HG02798 (cell line): ENCODE measurements around the gene MUC3A.

ENCODE experiments used
- ATAC-seq: cut with Tn5 transposase; IDR thresholded peaks from one replicate; pipeline ENCODE4 v1.9.1; 2021; ENCODE audit warnings: mild to moderate bottlenecking; ENCODE audit not compliant: unreplicated experiment, poor library complexity

Gene MUC3A

DNA sequence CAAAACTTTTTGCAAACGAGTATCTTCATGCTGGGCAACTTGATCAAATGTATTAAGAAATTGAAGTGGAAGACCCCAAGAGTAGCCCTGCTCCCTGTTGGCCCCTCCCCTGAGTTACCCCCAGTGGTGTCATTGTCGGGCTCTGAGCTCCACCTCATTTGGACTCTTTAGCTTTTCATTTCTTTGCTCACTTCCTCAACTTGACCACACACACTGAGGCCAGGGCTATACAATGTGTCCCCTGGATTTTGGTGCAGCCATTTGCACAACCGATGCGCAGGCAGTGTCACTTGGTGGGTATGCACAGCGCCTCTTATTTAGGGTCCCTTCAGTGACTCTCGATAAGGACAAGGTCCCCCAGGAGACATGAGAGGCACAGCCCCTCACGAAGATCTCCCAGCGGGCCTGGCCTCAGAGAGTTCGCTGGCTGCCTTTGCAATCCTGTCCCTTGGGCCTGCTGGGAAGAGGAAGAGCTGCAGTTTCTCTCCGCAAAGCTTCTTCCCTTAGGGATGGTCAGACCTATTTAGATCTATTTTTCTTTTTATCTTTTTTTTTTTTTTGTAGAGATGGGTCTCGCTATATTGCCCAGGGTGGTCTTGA, 2.5 kb upstream of the MUC3A start:
- ATAC-seq, result no peak

DNA sequence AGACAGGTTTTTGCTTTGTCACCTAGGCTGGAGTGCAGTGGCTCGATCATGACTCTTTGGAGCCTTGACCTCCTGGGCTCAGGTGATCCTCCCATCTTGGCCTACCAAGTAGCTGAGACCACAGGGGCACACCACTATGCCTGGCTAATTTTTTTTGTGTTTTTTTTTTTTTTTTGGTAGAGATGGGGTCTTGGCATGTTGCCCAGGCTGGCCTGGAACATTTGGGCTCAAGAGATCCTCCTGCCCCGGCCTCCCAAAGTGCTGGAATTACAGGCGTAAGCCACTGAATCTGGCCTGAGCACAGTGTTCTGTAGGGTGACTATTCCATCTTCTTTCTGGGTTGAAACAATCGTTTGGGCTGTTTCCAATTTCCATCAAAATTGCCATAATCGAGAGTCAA, 1.5 kb upstream of the MUC3A start:
- no peak for ATAC-seq

DNA sequence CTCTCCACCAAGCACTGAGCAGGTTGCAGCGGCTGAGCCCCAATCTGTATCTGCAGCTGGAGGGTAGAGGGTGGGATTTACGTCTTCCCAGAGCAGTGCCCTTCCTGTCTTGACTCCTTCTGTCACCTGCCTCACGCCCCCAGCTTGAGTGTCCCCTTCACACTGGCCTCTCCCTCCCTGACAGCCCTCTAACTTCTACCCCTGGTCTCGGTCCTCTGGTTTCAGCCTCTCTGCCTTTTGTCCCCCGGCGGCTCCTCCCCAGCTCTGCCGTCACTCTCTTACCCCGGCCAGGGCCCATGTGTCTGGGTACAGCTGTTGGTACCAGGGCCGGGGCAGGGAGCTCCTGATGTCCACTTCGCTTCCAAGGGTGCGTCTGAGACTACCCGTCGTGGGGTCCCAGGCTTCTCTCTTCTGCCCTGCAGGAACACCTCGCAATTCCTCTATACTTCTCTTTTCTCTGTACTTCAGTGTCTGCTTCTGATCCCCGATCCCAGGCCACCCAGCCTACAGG, 654 bp downstream of the MUC3A start:
- no peak for ATAC-seq

DNA sequence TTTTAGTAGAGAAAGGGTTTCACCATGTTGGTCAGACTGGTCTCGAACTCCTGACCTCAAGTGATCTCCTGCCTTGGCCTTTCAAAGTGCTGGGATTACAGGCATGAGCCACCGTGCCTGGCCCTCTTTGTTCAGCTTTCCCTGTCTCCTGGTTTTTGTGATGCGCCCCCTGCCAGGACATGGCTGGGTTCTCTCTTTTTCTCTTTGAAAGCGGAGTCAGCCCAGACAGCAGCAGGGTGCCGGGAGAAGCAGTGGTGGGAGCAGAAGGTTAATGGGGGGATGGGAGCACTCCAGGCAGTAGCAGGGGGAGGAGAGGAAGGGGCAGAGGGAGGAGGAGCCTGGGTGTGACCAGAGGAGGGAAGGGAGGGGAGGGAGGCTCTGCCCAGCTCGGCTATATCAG, 1.8 kb downstream of the MUC3A start:
- no peak for ATAC-seq

DNA sequence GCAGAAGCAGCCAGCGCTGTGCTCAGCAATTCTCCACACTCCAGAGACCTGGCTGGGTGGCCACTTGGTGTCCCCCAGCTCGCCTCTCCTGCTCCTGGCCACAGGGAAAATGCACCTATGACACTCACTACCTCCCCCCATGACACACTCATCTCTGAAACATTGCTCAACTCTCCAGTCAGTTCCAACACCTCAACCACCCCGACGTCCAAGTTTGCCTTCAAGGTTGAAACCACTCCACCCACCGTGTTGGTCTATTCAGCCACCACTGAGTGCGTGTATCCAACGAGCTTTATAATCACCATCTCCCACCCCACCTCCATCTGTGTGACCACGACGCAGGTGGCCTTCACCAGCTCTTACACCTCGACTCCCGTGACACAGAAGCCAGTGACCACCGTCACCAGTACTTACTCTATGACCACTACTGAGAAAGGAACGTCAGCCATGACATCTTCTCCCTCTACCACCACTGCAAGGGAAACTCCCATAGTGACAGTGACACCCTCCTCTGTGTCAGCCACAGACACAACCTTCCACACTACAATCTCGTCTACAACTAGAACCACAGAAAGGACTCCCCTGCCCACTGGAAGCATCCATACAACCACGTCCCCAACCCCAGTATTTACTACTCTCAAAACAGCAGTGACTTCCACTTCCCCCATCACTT, 2.7 kb downstream of the MUC3A start:
- no peak for ATAC-seq

DNA sequence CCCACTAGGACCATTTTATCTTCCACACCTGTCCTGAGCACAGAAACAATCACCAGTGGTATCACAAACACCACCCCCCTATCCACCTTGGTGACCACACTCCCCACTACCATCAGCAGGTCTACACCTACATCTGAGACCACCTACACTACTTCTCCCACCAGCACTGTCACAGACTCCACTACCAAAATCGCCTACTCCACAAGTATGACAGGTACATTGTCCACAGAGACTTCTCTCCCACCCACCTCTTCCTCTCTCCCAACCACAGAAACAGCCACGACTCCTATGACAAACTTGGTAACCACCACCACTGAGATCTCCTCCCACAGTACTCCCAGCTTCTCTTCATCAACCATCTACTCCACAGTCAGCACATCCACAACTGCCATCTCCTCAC, 3.3 kb downstream of the MUC3A start:
- no peak for ATAC-seq

DNA sequence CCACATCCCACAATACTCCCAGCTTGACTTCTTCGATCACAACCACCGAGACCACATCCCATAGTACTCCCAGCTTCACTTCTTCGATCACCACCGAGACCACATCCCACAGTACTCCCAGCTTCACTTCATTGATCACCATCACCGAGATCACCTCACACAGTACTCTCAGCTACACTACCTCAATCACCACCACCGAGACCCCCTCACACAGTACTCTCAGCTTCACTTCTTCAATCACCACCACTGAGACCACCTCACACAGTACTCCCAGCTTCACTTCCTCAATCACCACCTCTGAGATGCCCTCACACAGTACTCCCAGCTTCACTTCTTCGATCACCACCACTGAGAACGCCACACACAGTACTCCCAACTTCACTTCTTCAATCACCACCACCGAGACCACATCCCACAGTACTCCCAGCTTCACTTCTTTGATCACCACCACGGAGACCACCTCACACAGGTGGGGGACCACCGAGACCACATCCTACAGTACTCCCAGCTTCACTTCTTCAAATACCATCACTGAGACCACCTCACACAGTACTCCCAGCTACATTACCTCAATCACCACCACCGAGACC, 8.6 kb downstream of the MUC3A start:
- no peak for ATAC-seq

DNA sequence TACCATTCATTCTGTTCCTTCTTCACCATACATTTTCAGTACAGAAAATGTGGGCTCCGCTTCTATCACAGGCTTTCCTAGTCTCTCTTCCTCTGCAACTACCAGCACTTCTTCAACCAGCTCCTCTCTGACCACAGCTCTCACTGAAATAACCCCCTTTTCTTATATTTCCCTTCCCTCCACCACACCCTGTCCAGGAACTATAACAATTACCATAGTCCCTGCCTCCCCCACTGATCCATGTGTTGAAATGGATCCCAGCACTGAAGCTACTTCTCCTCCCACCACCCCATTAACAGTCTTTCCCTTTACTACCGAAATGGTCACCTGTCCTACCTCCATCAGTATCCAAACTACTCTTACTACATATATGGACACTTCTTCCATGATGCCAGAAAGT, 10.6 kb downstream of the MUC3A start:
- no peak for ATAC-seq

DNA sequence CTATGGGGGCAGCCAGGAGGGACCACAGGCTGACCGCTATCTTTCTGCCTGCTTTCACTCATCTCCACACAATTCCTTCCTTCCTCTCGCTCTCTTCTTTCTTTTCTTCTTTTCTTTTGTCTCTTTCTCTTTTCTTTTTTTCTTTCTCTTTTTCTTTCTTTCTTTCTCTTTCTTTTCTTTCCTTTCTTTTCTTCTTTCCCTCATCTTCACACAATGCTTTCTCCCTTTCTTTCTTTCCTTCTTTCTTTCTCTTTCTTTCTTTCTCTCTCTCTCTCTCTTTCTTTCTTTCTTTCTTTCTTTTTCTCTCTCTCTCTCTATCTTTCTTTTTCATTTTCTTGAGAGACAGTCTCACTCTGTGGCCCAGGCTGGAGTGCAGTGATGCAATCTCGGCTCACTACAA, 13.2 kb downstream of the MUC3A start:
- ATAC-seq, result no peak

DNA sequence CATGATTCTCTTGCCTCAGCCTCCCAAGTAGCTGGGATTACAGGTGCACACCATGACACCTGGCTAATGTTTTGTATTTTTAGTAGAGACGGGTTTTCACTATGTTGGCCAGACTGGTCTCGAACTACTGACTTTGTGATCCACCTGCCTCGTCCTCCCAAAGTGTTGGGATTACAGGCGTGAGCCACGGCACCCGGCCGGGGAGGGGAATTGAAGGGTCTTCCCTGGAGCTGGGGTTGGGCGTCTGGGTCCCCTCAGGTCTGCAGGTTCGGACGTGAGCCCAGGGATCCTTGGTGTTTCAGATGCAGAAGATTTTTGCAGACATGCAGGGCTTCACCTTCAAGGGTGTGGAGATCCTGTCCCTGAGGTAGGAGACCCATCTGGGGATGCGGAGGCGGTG, 14.1 kb downstream of the MUC3A start:
- ATAC-seq, result no peak

DNA sequence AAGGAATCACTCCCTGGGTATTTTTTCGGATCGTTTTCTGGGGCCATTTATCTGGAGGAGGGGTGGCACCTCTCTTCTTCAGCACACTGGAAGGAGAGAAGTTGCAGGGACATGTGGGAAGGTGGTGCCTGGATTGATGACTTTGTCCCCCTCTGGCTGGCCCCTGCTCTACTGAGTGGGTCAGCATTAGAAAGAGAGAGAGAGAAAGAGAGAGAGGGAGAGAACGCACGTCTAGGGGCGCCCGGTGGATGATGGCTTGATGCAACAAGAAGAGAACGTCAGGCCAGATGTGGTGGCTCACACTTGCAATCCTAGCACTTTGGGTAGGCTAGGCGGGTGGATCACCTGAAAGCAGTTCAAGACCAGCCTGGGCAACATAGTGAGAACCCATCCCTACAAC, 14.5 kb downstream of the MUC3A start:
- ATAC-seq, result no peak

DNA sequence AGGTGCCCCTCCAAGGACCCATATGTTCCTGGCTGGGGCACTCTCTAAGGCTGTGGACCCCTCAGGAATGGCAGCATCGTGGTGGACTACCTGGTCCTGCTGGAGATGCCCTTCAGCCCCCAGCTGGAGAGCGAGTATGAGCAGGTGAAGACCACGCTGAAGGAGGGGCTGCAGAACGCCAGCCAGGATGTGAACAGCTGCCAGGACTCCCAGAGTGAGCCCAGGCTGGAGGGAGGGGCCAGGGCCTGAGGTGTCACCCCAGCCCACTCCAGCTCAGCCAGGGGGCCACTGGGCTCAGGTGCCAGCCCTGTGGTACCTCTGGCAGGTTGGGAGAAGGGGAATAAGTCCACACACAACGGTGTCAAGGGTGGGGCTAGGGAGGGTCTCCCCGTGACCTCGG, 15.3 kb downstream of the MUC3A start:
- no peak for ATAC-seq

DNA sequence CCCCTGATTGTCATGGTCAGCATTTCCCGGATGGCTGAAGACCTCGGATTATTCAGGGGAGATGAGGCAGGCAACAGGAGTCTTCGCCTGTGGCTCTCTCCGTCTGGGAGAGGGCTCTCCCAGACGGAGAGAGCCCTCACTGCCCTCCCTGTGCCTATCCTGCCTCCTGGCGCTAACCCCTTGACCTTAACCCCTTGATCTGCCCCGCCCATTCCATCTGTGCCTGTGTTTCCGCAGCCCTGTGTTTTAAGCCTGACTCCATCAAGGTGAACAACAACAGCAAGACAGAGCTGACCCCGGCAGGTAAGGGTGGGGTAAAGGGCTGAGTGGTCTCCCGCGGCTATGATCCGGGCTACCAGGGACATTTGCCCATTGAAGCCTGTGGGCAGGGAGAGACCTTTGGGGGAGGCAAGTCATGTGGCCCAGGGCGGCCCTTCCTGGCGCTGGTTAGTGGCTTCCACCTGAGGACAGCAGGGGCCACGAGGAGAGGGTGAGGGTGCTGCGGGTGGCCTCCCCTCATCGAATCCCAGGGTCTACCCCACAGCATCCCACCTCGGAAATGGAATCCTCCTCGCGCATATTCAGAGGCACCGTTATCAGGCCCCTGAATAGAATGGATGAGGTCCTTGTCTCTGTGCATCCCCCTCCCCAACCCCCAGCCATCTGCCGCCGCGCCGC, 15.8 kb downstream of the MUC3A start:
- ATAC-seq, result no peak

DNA sequence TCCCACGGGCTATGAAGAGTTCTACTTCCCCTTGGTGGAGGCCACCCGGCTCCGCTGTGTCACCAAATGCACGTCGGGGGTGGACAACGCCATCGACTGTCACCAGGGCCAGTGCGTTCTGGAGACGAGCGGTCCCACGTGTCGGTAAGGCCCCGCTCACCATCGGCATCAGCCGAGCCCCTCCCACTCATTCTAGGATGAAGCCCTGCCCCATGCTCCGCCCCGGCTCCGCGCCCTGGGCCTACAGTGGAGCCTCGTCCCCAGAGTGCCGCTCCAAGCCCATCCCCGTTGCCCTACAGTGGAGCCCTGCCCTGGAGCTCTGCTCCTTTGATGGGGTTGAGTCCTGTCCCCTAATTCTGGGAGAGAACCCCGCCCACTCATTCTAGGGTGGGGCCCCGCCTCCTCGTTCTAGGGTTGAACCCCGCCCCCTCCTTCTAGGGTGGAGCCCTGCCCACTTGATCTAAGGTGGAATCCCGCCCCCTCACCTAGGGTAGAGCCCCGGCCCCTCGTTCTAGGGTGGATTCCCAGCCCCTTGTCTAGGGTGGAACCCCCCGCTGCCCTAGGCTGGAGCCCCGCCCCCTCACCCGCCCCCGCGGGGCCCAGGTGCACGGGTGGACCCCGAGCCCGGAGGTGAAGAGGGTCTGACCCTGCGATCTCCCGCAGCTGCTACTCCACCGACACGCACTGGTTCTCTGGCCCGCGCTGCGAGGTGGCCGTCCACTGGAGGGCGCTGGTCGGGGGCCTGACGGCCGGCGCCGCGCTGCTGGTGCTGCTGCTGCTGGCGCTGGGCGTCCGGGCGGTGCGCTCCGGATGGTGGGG, 16.6 kb downstream of the MUC3A start:
- peak; percentile 58 for ATAC-seq

DNA sequence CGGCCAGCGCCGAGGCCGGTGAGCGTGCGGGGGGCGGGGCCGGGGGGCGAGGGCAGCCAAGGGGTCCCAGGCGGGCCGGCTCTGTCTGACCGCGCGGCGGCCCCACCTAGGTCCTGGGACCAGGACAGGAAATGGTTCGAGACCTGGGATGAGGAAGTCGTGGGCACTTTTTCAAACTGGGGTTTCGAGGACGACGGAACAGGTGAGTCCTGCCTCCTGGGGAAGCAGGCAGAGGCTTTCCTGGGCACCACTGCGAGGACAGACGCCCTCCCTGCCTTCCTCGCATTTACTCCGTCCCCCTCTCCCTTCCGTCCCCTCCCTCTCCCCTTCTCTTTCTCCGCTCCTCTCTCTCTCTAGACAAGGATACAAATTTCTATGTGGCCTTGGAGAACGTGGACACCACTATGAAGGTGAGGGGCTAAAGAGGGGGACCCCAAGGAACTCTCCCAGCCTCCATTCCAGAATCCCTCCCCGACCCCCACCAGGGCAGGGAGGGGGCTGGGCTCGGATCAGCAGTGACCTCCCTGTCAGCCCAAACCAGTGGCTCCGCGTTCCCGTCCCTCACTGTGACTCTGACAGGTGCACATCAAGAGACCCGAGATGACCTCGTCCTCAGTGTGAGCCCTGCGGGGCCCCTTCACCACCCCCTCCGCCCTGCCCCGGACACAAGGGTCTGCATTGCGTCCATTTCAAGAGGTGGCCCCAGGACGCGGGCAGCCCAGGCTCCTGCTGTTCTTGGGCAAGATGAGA, 17.4 kb downstream of the MUC3A start:
- no peak for ATAC-seq

DNA sequence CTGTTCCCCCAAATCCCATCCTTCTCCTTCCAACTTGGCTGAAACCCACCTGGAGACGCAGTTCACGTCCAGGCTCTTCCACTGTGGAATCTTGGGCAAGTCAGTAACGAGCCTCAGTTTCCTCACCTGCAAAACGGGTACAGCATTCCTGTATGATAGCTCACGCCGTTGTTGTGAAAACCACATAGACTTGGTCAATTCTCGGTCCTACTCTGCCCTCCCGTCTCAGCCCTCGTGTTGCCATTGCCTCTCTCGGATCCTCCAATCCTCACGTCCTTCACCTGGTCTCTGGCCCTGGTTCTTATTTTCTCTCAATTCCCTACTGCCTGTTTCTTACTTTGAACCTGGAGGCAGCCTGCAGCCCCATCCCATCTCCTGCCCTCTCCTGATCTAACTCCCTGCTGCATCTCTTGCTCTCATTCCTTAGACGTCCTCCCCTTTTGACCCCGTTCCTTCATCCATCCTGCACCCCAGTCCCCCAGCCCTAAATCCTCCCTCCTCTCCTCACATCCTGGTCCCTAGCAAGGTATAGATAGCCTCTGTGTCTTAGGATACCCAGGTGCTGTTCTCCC, 18.0 kb downstream of the MUC3A start:
- no peak for ATAC-seq

DNA sequence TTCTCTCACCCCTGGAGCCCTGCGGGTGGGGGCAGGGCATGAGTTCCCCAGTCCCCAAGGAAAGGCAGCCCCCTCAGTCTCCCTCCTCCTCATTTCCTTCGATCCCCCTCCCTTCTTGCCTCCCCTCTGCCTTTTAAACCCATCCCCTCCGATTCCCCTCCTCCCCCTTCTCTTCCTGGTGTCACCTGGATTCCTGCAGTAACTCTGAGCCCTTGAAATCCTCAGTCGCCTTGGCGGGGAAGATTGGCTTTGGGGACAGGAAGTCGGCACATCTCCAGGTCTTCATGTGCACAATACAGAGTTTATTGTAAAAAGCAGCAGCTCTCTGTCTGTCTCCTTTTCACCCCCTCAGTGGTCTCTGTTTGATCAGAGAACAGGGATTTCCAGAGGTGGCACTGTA, 18.7 kb downstream of the MUC3A start:
- no peak for ATAC-seq

DNA sequence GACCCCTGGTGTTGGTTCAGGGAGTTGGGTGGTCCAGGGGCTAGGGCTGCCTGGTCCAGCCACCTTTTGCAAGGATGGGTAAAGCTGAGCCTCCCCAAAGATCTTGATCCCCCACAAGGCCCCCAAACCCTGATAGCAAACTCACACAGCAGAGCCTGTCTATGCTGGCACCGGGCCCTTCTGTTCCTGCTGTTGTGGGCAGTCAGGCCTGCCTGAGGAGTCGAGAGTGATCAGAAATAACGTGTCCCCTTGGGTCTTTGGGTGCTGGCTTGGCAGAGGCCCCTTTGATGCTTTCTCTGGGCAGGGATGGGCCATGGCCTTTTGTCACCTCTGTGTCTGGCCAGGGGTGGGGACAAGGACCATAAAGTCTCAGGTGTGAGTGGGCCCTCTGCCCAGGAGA, 19.3 kb downstream of the MUC3A start:
- ATAC-seq, result no peak

DNA sequence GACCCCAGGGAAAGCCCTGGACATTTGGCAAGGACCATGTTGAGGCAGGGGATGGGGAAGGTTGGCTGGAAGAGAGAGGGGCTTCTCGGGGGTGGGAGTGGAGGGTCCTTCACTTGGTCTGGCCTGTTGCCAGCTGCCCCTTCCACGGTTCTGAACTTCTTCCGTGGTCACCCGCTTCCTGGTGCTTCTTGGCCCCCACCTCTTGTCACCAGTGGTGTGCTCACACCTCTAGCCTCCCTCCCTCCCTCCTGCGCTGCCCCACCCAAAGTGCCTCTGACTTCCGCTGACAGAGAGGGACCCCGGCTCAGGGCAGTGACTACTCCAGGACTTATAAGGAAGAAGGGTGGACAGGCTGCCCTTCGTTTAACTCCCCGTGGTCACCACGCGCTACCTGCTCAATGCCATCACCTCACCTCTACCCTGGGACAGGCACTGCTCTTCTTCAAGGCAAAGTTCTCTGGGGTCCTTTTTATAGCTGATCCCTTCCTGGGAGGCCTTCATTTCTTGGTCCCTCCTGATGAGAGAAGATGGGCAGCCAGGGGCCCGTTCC, 19.8 kb downstream of the MUC3A start, which contains the start of gene MUC12:
Gene MUC12 (plus strand): TSS at position 500 of the 550 bp plus-strand sequence. CDS start 58 bp downstream, outside the sequence.
- no peak for ATAC-seq
